Pancreas (tissue), 10 donors: ENCODE measurements around the gene RHOB. TPM values are rescaled to one million over a fixed set of nuclear protein-coding genes. Genes with fewer than 3 reads are reported as not detected.

Experiments
- ATAC-seq, 4 donors: fragments of 200-7000 bp; cut with Tn5 transposase; one replicate each; pipeline versions ENCODE4 v1.8.0 to v1.9.1; 2020; ENCODE audit warnings: mild to moderate bottlenecking in 4 of 4, moderate library complexity in 4 of 4
- DNase-seq, 6 donors: peaks; one replicate each; pipeline ENCODE4 v3.0.0-alpha.2; 2020
- FAIRE-seq: peaks from 2 replicates; lab custom pipeline; 2012; peaks lifted over from hg19 to GRCh38; lab: Jason Lieb, UNC
- H3K27ac ChIP-seq, 4 donors: fragments of 200-600 bp; sonication (generic); 1 replicate in 3 of 4; 2 replicates in 1 of 4; pipeline versions ENCODE4 v1.5.0 to v1.8.0; 2020
- H3K27me3 ChIP-seq, 4 donors: fragments of 200-600 bp; one replicate each; pipeline ENCODE4 v1.8.0; 2021
- H3K36me3 ChIP-seq, 3 donors: fragments of 200-600 bp; sonication (generic) in 1 of 3; one replicate each; pipeline versions ENCODE4 v1.5.0 to v1.8.0; 2020 to 2021
- H3K4me1 ChIP-seq, 3 donors: fragments of 200-600 bp; one replicate each; pipeline ENCODE4 v1.8.0; 2021
- H3K4me3 ChIP-seq, 4 donors: fragments of 200-600 bp; sonication (generic) in 2 of 4; one replicate each; pipeline versions ENCODE4 v1.5.0 to v1.8.0; 2020 to 2021
- H3K9me3 ChIP-seq, 4 donors: fragments of 200-600 bp; one replicate each; pipeline ENCODE4 v1.8.0; 2021
- WGBS, 2 donors: extraction: QIAGEN DNeasy Blood & Tissue Kit; methylation state at CpG; one replicate each; pipeline ENCODE4 v1.1.7; 2013; 5-methylcytosine and 5-hydroxymethylcytosine counted together
- intact Hi-C, 3 donors: fragments of 100-400 bp; cut with DNase I; formaldehyde crosslinking; loops; one replicate each; pipeline versions ENCODE4 v1.11.1 to v1.14.2; 2022
- polyA plus RNA-seq, 2 donors: library from polyadenylated mRNA; stranded (reverse); fragments of 200-250 nt; gene quantifications; one replicate each; pipeline ENCODE4 v1.2.3, GENCODE V29; 2013
- total RNA-seq, 6 donors: library from RNA; stranded (reverse); fragmentation: NEBNext Ultra II Directional in 4 of 6; extraction: Animal tissue kit (Norgen Biotek cat#: 25700) in 4 of 6; gene quantifications; one replicate each; pipeline versions ENCODE4 v1.2.1 to v1.2.4, GENCODE V29; 2021 to 2023
- TF ChIP-seq, protein P1 (sequence below), 4 donors: fragments of 200-600 bp; sonication (generic) in 3 of 4; IDR thresholded peaks; one replicate each; pipeline versions ENCODE4 v1.5.0 to v1.8.0; 2021; ENCODE audit warnings: antibody characterized with exemption in 4 of 4
- donor health status: healthy with polysubstance abuse.
- donor health status: DM: no; HTN: no; CAD: no; lungs with moderate emphysema.
- donor health status: DM: no; HTN: no; CAD: no.
- donor health status: control.
- donor health status: control.
- donor health status: Bipolar disorder and iron deficiency.
- donor health status: DM: yes; HTN: yes; CAD: no.
- donor health status: DM: no; HTN: no; CAD: no.
- donor health status: DM: no; HTN: no; CAD: no.
- donor health status: DM: yes; HTN: yes; CAD: no.

RHOB gene
- total and polyA plus RNA-seq, 8 donors: 27.5 to 98.5 (median 56.5) TPM

DNA sequence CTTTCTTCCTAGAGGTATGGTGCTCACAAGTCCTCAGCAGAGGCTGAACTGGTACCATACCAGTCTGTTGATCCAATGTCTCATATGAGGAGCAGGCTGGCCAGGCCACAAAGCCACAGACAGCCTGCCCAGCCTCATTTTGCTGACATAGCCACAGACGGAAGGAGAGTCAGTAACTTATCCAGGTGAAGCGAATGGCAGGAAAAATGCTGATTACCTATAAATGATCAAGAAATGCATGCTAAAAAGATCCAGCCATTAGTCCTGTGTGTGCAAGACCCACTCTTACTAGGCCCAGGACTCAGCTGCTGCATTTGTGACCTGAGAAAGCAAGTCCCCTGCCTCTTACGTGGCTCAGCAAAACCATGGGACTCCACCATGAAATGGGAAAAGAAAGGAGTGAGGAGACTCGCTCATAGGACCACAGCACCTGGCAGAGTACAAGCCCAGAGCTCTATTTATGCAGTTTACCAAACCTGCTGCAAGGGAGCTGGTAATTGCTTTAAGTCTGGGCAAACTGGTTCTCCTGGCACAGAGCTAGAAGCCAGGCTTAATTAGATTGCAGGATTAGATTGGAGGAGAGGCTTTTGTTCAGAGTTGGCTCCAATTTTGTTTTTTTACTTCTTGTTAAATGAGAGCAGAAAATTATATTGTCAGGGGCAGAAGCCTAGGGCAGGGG lies 19.0 kb downstream of the RHOB start:
- Histone ChIP-seq H3K27ac (peak overlapping the region in 3 of 4 donors; percentile 6 to 38 (median 18)), H3K36me3 (no peaks in the 10 kb centered on the region), H3K4me1 (peaks cover 7 to 20% (median 8%) of the 10 kb centered on the region in 3 donors), H3K9me3 (no peaks in the 10 kb centered on the region), H3K4me3 (no peak overlapping the region), H3K27me3 (no peaks in the 10 kb centered on the region)
- no peak for FAIRE-seq
- intact Hi-C loops: no loop called here
- peak in 1 of 6 donors; percentile 26 for DNase-seq
- TF ChIP-seq, protein P1, sequence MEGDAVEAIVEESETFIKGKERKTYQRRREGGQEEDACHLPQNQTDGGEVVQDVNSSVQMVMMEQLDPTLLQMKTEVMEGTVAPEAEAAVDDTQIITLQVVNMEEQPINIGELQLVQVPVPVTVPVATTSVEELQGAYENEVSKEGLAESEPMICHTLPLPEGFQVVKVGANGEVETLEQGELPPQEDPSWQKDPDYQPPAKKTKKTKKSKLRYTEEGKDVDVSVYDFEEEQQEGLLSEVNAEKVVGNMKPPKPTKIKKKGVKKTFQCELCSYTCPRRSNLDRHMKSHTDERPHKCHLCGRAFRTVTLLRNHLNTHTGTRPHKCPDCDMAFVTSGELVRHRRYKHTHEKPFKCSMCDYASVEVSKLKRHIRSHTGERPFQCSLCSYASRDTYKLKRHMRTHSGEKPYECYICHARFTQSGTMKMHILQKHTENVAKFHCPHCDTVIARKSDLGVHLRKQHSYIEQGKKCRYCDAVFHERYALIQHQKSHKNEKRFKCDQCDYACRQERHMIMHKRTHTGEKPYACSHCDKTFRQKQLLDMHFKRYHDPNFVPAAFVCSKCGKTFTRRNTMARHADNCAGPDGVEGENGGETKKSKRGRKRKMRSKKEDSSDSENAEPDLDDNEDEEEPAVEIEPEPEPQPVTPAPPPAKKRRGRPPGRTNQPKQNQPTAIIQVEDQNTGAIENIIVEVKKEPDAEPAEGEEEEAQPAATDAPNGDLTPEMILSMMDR (IDR thresholded peaks at IDR 0.05): no peak
- WGBS, 2 donors: 57 to 63% methylated on average over 4 of the region's 4 CpGs
- peak; percentile 53 to 90 (median 81) for ATAC-seq

DNA sequence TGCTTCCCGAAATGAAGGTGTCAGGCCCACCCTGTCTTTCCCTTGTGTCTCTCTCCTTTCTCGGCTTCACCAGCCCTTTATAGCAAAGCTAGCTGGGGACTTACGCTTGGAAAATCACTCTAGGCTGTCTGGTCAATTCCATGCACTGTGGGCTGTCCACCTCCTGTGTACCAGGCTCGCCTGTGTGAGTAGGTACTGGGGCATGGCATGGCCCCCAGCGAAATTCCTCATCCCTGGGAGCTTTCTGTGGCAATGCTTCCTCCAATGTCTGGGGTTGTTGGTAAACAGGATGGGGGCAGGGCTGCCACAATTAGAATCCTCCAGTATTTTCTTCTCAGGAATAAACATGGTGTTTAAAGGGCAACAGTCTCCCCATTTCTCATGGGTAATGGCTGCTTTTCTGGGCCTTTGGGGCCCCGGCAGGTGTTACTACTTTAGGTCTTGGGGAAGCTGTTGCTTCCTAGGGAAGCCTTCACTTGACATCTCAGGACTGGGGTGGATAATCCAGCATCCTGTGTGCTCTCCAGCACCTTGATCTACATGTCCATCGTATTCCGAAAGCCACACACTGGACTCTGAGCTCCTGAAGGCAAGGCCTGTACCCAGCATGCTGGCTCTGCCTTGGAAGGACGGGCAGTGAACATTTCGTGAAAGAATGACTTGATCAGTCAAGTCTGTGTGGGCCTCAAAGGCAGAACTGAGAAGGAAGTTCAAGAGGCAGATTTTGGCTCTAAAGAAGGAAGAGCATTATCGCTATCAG lies 21.1 kb downstream of the RHOB start:
- H3K4me3 ChIP-seq: no peak overlapping the region
- 95 to 96% methylated on average over 11 of the region's 11 CpGs for WGBS, 2 donors
- H3K27ac ChIP-seq: no peak overlapping the region
- intact Hi-C loops: no loop called here
- no peaks in the 10 kb centered on the region for H3K27me3 ChIP-seq
- peaks cover 7 to 20% (median 8%) of the 10 kb centered on the region in 3 donors for H3K4me1 ChIP-seq
- FAIRE-seq (no peak), DNase-seq (no peak), ATAC-seq (no peak)
- H3K9me3 ChIP-seq: no peaks in the 10 kb centered on the region
- TF ChIP-seq, protein P1 (IDR thresholded peaks at IDR 0.05): no peak
- no peaks in the 10 kb centered on the region for H3K36me3 ChIP-seq

DNA sequence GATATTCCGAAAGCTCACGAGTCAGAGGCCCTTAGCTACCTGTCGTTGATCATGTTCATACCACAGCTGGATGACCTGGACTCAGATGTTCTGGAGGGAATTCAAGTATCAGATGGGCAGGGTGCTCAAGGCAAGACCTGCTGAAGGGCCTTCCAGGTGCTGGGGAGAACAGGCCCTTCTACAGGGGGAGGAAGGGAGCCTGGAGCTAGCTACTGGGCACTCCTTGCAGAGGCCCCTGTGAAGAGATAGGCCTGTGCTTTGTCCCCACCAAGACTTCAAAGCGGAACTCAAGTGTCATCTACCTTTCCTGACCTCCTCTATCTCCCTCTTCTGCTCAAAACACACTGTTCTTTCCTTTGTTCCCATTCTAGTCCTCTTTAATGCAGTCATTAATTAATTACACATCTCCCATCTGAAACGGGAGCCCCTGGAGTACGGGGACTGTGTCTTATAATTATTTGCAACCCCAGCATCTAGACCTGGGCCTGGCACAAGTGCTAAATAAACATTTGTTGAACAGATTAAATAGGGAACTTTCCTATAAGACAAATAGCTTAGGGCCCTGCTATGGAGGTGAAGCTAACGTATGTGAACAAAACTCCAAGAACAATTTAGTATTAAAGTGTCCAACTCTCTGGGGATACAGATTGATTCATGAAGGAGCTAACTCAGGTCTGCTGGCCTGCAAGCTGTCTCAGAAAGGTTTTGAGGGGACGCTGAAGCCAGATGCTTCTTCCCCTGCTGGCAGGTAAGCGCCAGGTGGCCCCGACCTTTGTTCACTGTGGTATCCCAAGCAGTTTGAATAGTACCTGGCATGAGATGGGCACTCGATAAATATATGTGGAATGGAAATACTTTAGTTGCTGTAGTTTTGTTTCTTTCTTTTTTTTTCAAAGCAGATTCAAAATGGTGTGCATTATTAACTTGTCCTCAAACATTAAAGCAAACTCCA lies 22.0 kb downstream of the RHOB start:
- Histone ChIP-seq H3K4me1 (peaks cover 7 to 20% (median 8%) of the 10 kb centered on the region in 3 donors), H3K36me3 (no peaks in the 10 kb centered on the region), H3K4me3 (no peak overlapping the region), H3K27ac (no peak overlapping the region), H3K27me3 (no peaks in the 10 kb centered on the region), H3K9me3 (no peaks in the 10 kb centered on the region)
- no peak for FAIRE-seq
- DNase-seq: no peak
- TF ChIP-seq, protein P1 (IDR thresholded peaks at IDR 0.05): no peak
- intact Hi-C loops: no loop called here
- WGBS, 2 donors: 54% methylated on average over 11 of the region's 11 CpGs
- ATAC-seq: peak in 3 of 4 donors; percentile 15 to 52 (median 42)

DNA sequence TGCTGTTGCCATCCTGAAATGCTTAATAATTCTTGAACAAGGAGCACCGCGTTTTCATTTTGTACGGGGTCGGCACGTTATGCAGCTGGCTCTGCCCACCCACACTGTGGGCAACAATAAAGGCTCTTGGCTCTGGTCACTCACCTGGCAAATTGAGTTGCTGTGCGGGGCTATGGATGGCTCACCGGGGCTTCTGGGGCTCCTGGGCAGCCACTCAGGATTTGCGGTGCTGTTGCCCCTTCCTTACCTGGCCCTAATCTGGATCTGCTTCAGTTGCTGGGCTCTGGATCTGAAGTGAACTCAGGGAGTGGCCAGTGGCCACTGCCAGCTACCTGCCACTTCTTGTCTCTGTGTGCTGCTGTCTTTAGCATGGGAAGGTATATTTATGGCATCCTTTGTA lies 22.7 kb downstream of the RHOB start:
- TF ChIP-seq, protein P1 (IDR thresholded peaks at IDR 0.05): no peak
- H3K36me3 ChIP-seq: no peaks in the 10 kb centered on the region
- FAIRE-seq (no peak), ATAC-seq (no peak), DNase-seq (no peak)
- peaks cover 7 to 20% (median 8%) of the 10 kb centered on the region in 3 donors for H3K4me1 ChIP-seq
- H3K27me3 ChIP-seq: no peaks in the 10 kb centered on the region
- no peak overlapping the region for H3K27ac ChIP-seq
- 96% methylated on average over 8 of the region's 8 CpGs for WGBS, 2 donors
- intact Hi-C loops: no loop called here
- H3K9me3 ChIP-seq: no peaks in the 10 kb centered on the region
- H3K4me3 ChIP-seq: no peak overlapping the region
